K562 (cell line): ENCODE data around the gene NEMP1. TPM values are rescaled to one million over a fixed set of nuclear protein-coding genes. Genes with fewer than 3 reads are reported as not detected.

Experiments
- ATAC-seq: fragments of 200-7000 bp; cut with Tn5 transposase; 3 replicates; pipeline ENCODE4 v1.9.1; 2020; ENCODE audit warnings: moderate library complexity
- BruUV-seq: library from RNA; stranded (reverse); fragments of 400-500 nt; replicated peaks from 2 replicates; lab custom pipeline; 2021; lab: Mats Ljungman, UMichigan
- CTCF ChIA-PET: fragments of 300-600 bp; formaldehyde crosslinking; extraction: SDS; loops from one replicate; lab custom pipeline; 2021; ENCODE audit warnings: low intra/inter-chr PET ratio; lab: Yijun Ruan, JAX
- POLR2A ChIA-PET: fragments of 300-600, 350-650 bp; sonication (Branson Sonifier 250); formaldehyde crosslinking; extraction: SDS; loops from one replicate; lab custom pipeline; 2021; ENCODE audit warnings: antibody characterized with exemption, inconsistent platforms; lab: Yijun Ruan, JAX
- DNase-seq, 4 experiments: peaks; one replicate each; pipeline versions ENCODE4 v3.0.0 to v3.0.0-alpha.2; 2011 to 2018; ENCODE audit warnings: low spot score in 3 of 4, mixed read lengths in 3 of 4; ENCODE audit errors: extremely low read depth in 1 of 4
- FAIRE-seq: peaks from 2 replicates; lab custom pipeline; 2011; peaks lifted over from hg19 to GRCh38; lab: Jason Lieb, UNC
- H2AFZ ChIP-seq: 2 replicates; pipeline ENCODE4 v1.6.0; 2011; ENCODE audit warnings: low read depth, low read length, control low read depth, inconsistent platforms
- H3K27ac ChIP-seq: fragments of 200-600 bp; 3 replicates; pipeline ENCODE4 v1.8.0; 2011; ENCODE audit warnings: low read depth, mild to moderate bottlenecking, control low read depth, inconsistent platforms, low read length, moderate library complexity, mixed read lengths; ENCODE audit errors: extremely low read depth
- H3K27me3 ChIP-seq, 2 experiments: fragments of 300-600 bp in 1 of 2; 2 replicates in 1 of 2; 3 replicates in 1 of 2; pipeline versions ENCODE4 v1.6.0 to v1.8.0; 2011; ENCODE audit warnings: inconsistent platforms in 2 of 2, low read length in 2 of 2, mild to moderate bottlenecking in 1 of 2, mixed read lengths in 1 of 2, moderate library complexity in 1 of 2; ENCODE audit not compliant: control insufficient read depth in 2 of 2, insufficient read depth in 2 of 2
- H3K36me3 ChIP-seq: fragments of 300-600 bp; 3 replicates; pipeline ENCODE4 v1.8.0; 2011; ENCODE audit warnings: mild to moderate bottlenecking, low read length, inconsistent platforms; ENCODE audit not compliant: control insufficient read depth, insufficient read depth
- H3K4me1 ChIP-seq, 2 experiments: fragments of 200-600 bp in 1 of 2; replicated peaks in 1 of 2; 2 replicates in 1 of 2; 3 replicates in 1 of 2; pipeline versions ENCODE4 v1.5.1 to v1.8.0; 2011; ENCODE audit warnings: inconsistent platforms in 2 of 2, low read length in 2 of 2, mild to moderate bottlenecking in 1 of 2, mixed read lengths in 1 of 2, moderate library complexity in 1 of 2; ENCODE audit not compliant: control insufficient read depth in 2 of 2, insufficient read depth in 2 of 2
- H3K4me2 ChIP-seq: 2 replicates; pipeline ENCODE4 v1.6.1; 2011; ENCODE audit warnings: low read length, control low read depth, inconsistent platforms, mixed read lengths; ENCODE audit not compliant: insufficient read depth
- H3K4me3 ChIP-seq: fragments of 200-600 bp; sonication (generic), shearing (Covaris generic); 2 replicates; pipeline ENCODE4 v1.5.1; 2016; ENCODE audit warnings: control low read depth, inconsistent platforms
- H3K79me2 ChIP-seq: fragments of 200-600 bp; 3 replicates; pipeline ENCODE4 v1.8.0; 2011; ENCODE audit warnings: low read length, inconsistent platforms; ENCODE audit not compliant: control insufficient read depth, insufficient read depth
- H3K9ac ChIP-seq, 2 experiments: 2 replicates each; pipeline versions ENCODE4 v1.6.0 to v1.6.1; 2011; ENCODE audit warnings: low read depth in 2 of 2, low read length in 2 of 2, control low read depth in 1 of 2, inconsistent platforms in 1 of 2, mild to moderate bottlenecking in 1 of 2, mixed read lengths in 1 of 2; ENCODE audit not compliant: insufficient read depth in 1 of 2
- H3K9me1 ChIP-seq: one replicate; pipeline ENCODE4 v1.6.0; 2011; ENCODE audit warnings: inconsistent platforms, mild to moderate bottlenecking, low read length, moderate library complexity; ENCODE audit not compliant: control insufficient read depth, insufficient read depth
- H3K9me3 ChIP-seq: replicated peaks from 2 replicates; pipeline ENCODE4 v1.5.1; 2011; ENCODE audit warnings: low read depth, low read length, inconsistent platforms; ENCODE audit not compliant: control insufficient read depth, insufficient read depth
- H4K20me1 ChIP-seq: replicated peaks from 2 replicates; pipeline ENCODE4 v1.6.1; 2011; ENCODE audit warnings: low read length, inconsistent platforms, mixed read lengths; ENCODE audit not compliant: control insufficient read depth, insufficient read depth
- ARID3B ChIP-seq: fragments of 250-450 bp; sonication (Bioruptor Pico); IDR thresholded peaks from 2 replicates; pipeline ENCODE4 v1.4.0; 2020; ENCODE audit warnings: borderline replicate concordance
- DNMT1 ChIP-seq: fragments of 450-650 bp; IDR thresholded peaks from 2 replicates; pipeline ENCODE4 v1.6.1; 2016; ENCODE audit warnings: antibody characterized with exemption, mild to moderate bottlenecking
- EGR1 ChIP-seq: fragments of 450-650 bp; conservative IDR thresholded peaks from 2 replicates; pipeline ENCODE4 v1.6.1; 2017; ENCODE audit warnings: mild to moderate bottlenecking
- EHMT2 ChIP-seq: fragments of 450-650 bp; IDR thresholded peaks from 2 replicates; pipeline ENCODE4 v1.6.1; 2018; ENCODE audit warnings: antibody characterized with exemption
- EP400 ChIP-seq: fragments of 450-650 bp; IDR thresholded peaks from 2 replicates; pipeline ENCODE4 v1.6.1; 2017; ENCODE audit warnings: antibody characterized with exemption, mild to moderate bottlenecking, moderate library complexity
- GTF3C2 ChIP-seq: IDR thresholded peaks from 3 replicates; pipeline ENCODE4 v1.6.1; 2011; ENCODE audit warnings: borderline replicate concordance, mild to moderate bottlenecking, moderate library complexity; ENCODE audit not compliant: insufficient read length; ENCODE audit errors: extremely low read depth
- HMG20B ChIP-seq: fragments of 250-450 bp; sonication (Bioruptor Pico); IDR thresholded peaks from 2 replicates; pipeline ENCODE4 v1.5.0; 2021; ENCODE audit warnings: mild to moderate bottlenecking
- ILF3 ChIP-seq: fragments of 450-650 bp; IDR thresholded peaks from 2 replicates; pipeline ENCODE4 v1.6.1; 2018; ENCODE audit warnings: antibody characterized with exemption, mild to moderate bottlenecking, moderate library complexity, borderline replicate concordance
- KLF10 ChIP-seq: fragments of 250-450 bp; sonication (Bioruptor Pico); IDR thresholded peaks from 2 replicates; pipeline ENCODE4 v1.6.1; 2021; ENCODE audit warnings: matching md5 sums
- MBD1 ChIP-seq: fragments of 250-450 bp; sonication (Bioruptor Pico); IDR thresholded peaks from 2 replicates; pipeline ENCODE4 v1.8.0; 2022; ENCODE audit warnings: inconsistent platforms
- MCM5 ChIP-seq: fragments of 450-650 bp; IDR thresholded peaks from 2 replicates; pipeline ENCODE4 v1.6.1; 2016; ENCODE audit warnings: low read depth
- PHF20 ChIP-seq: fragments of 450-650 bp; IDR thresholded peaks from 2 replicates; pipeline ENCODE4 v1.6.1; 2018; ENCODE audit not compliant: partially characterized antibody
- POLR2AphosphoS2 ChIP-seq: IDR thresholded peaks from 2 replicates; pipeline ENCODE4 v1.6.1; 2012; ENCODE audit warnings: low read length, improper control_type of control experiment
- SOX6 ChIP-seq: fragments of 450-650 bp; IDR thresholded peaks from 2 replicates; pipeline ENCODE4 v1.6.1; 2014; ENCODE audit warnings: mild to moderate bottlenecking
- ZSCAN29 ChIP-seq: fragments of 450-650 bp; IDR thresholded peaks from 2 replicates; pipeline ENCODE4 v1.6.1; 2017
- WGBS: fragments of 100-300 bp; shearing (Covaris generic); methylation state at CpG from one replicate; pipeline ENCODE4 v1.1.6; 2016; ENCODE audit warnings: low coverage, mixed read lengths; ENCODE audit not compliant: insufficient coverage; ENCODE audit errors: missing lambda C conversion rate; 5-methylcytosine and 5-hydroxymethylcytosine counted together
- in situ Hi-C: fragments of 300-500 bp; cut with MboI; formaldehyde crosslinking; loops from 4 replicates; pipeline ENCODE4 v1.15.0; 2018; ENCODE audit warnings: inconsistent platforms, mixed read lengths
- intact Hi-C: fragments of 100-400 bp; cut with micrococcal nuclease; formaldehyde crosslinking; loops from 2 replicates; pipeline ENCODE4 v1.14.2; 2022
- polyA plus RNA-seq, 8 experiments: library from polyadenylated mRNA; depleted of rRNA in 4 of 8; stranded (reverse) in 5 of 8; unstranded in 3 of 8; fragments of >200 nt; fragmentation: Nextera tagmentation in 2 of 8; fragmentation: Illumina TruSeq in 1 of 8; extraction: Ambion mirVana in 2 of 8; extraction: Trizol in 1 of 8; gene quantifications; 2 replicates each; pipeline versions ENCODE4 v1.2.1 to v1.2.3, GENCODE V29; 2011 to 2014; ENCODE audit warnings: inconsistent platforms in 1 of 8, missing spikeins in 1 of 8
- total RNA-seq, 7 experiments: library from RNA; depleted of rRNA in 6 of 7; stranded (reverse); fragments of >200 nt in 6 of 7; fragmentation: Illumina TruSeq in 2 of 7; extraction: Trizol in 2 of 7; gene quantifications; 2 replicates each; pipeline versions ENCODE4 v1.2.1 to v1.2.3, GENCODE V29; 2011 to 2021; ENCODE audit warnings: low replicate concordance in 1 of 7

The NEMP1 gene
- total and polyA plus RNA-seq, 9 of the 15 experiments (the other 6 are each of a cell fraction or from before 2014, with no cell fraction given): 9.5 to 82.2 (median 41.2) TPM

GRCh38 chr12:57011438-57012424 lies 66.9 kb downstream of the NEMP1 start:
- H3K4me2 ChIP-seq: no peak overlapping the region
- DNase-seq (no peak), ATAC-seq (no peak), FAIRE-seq (no peak)
- H3K4me1 ChIP-seq: peaks cover 6 to 31% of the 10 kb centered on the region in 2 experiments; a peak in 4 of 5 replicates
- H3K27ac ChIP-seq: no peak overlapping the region
- H3K27me3 ChIP-seq: peaks cover 2 to 20% of the 10 kb centered on the region in 2 experiments
- no peaks in the 10 kb centered on the region for H3K79me2 ChIP-seq
- no TSS peak for BruUV-seq
- ChIA-PET CTCF (interaction anchor here (0.7 to 1.2 kb wide), 2 partner anchors 49 to 51 kb away, joined by 3 to 4 read pairs; no protein-coding TSS in a partner anchor), POLR2A (interaction anchor here (0.5 to 0.8 kb wide), 2 partner anchors 45 to 46 kb away, joined by 4 read pairs; no protein-coding TSS in a partner anchor)
- no peak overlapping the region for H3K4me3 ChIP-seq
- no peak overlapping the region for H3K9ac ChIP-seq
- no peaks in the 10 kb centered on the region for H3K9me1 ChIP-seq
- intact Hi-C loops (no loop called here), in situ Hi-C loops (loop anchor here (5.0 kb wide), 1 partner anchor 41 kb away; the partner anchor contains the start of gene MYO1A)
- WGBS: 30% methylated on average over 10 of the region's 12 CpGs
- no peaks in the 10 kb centered on the region for H4K20me1 ChIP-seq
- no peak overlapping the region for H2AFZ ChIP-seq
- no peaks in the 10 kb centered on the region for H3K36me3 ChIP-seq
- H3K9me3 ChIP-seq: no peaks in the 10 kb centered on the region
- TF ChIP-seq POLR2AphosphoS2 (no peak), EP400 (no peak), DNMT1 (no peak), ARID3B (CRISPR knock-in tag) (no peak), PHF20 (no peak), MCM5 (no peak), EGR1 (no peak), GTF3C2 (no peak), KLF10 (CRISPR knock-in tag) (no peak), ZSCAN29 (no peak), HMG20B (CRISPR knock-in tag) (no peak), MBD1 (no peak), EHMT2 (no peak), SOX6 (no peak), ILF3 (no peak)
